Liver (tissue), 9 donors: ENCODE data around the gene RBM15B. TPM values are rescaled to one million over a fixed set of nuclear protein-coding genes. Genes with fewer than 3 reads are reported as not detected.

Source experiments
- DNase-seq: peaks from one replicate; pipeline ENCODE4 v3.0.0-alpha.2; 2017; ENCODE audit warnings: low spot score
- H3K27ac ChIP-seq, 2 donors: one replicate each; pipeline ENCODE4 v1.7.0; 2013; ENCODE audit warnings: inconsistent platforms in 2 of 2, low read length in 2 of 2, control low read depth in 1 of 2, low read depth in 1 of 2, mild to moderate bottlenecking in 1 of 2
- H3K27me3 ChIP-seq, 4 donors: one replicate each; pipeline versions ENCODE4 v1.6.1 to v1.7.0; 2013; ENCODE audit warnings: low read length in 3 of 4, inconsistent platforms in 1 of 4, mild to moderate bottlenecking in 1 of 4, moderate library complexity in 1 of 4; ENCODE audit not compliant: control insufficient read depth in 4 of 4, insufficient read depth in 4 of 4
- H3K36me3 ChIP-seq, 4 donors: one replicate each; pipeline versions ENCODE4 v1.6.1 to v1.7.0; 2013; ENCODE audit warnings: low read length in 3 of 4, mild to moderate bottlenecking in 3 of 4, low read depth in 1 of 4, moderate library complexity in 1 of 4; ENCODE audit not compliant: control insufficient read depth in 4 of 4, insufficient read depth in 3 of 4
- H3K4me1 ChIP-seq, 4 donors: one replicate each; pipeline versions ENCODE4 v1.6.1 to v1.7.0; 2013; ENCODE audit warnings: low read length in 3 of 4, mild to moderate bottlenecking in 3 of 4, moderate library complexity in 1 of 4; ENCODE audit not compliant: control insufficient read depth in 4 of 4, insufficient read depth in 4 of 4
- H3K4me3 ChIP-seq, 3 donors: one replicate each; pipeline versions ENCODE4 v1.6.1 to v1.7.0; 2013; ENCODE audit warnings: low read length in 3 of 3, control low read depth in 1 of 3, low read depth in 1 of 3, mild to moderate bottlenecking in 1 of 3
- H3K9ac ChIP-seq, 2 donors: one replicate each; pipeline ENCODE4 v1.7.0; 2013; ENCODE audit warnings: low read length in 2 of 2, mild to moderate bottlenecking in 2 of 2, moderate library complexity in 2 of 2, control low read depth in 1 of 2, low read depth in 1 of 2
- H3K9me3 ChIP-seq, 4 donors: one replicate each; pipeline versions ENCODE4 v1.6.1 to v1.7.0; 2013; ENCODE audit warnings: low read length in 3 of 4; ENCODE audit not compliant: control insufficient read depth in 4 of 4
- ATF3 ChIP-seq: IDR thresholded peaks from 2 replicates; pipeline ENCODE4 v1.6.1; 2016; ENCODE audit warnings: antibody characterized with exemption
- CTCF ChIP-seq: fragments of 150-350 bp; IDR thresholded peaks from 2 replicates; pipeline ENCODE4 v1.5.1; 2017; ENCODE audit warnings: improper control_type of control experiment, low read depth, low read length; ENCODE audit not compliant: missing input control
- EGR1 ChIP-seq, 2 donors: IDR thresholded peaks; 2 replicates each; pipeline ENCODE4 v1.6.1; 2016 to 2018; ENCODE audit warnings: antibody characterized with exemption in 2 of 2, low read depth in 2 of 2
- FOXA1 ChIP-seq: IDR thresholded peaks from 2 replicates; pipeline ENCODE4 v1.6.1; 2016; ENCODE audit warnings: antibody characterized with exemption
- FOXA2 ChIP-seq: IDR thresholded peaks from 2 replicates; pipeline ENCODE4 v1.6.1; 2016; ENCODE audit warnings: antibody characterized with exemption
- GABPA ChIP-seq, 2 donors: IDR thresholded peaks in 1 of 2; conservative IDR thresholded peaks in 1 of 2; 2 replicates each; pipeline ENCODE4 v1.6.1; 2016; ENCODE audit warnings: antibody characterized with exemption in 2 of 2, mild to moderate bottlenecking in 1 of 2, moderate library complexity in 1 of 2
- HNF4A ChIP-seq, 2 donors: conservative IDR thresholded peaks; 2 replicates each; pipeline ENCODE4 v1.6.1; 2016; ENCODE audit warnings: antibody characterized with exemption in 2 of 2, mild to moderate bottlenecking in 2 of 2
- HNF4G ChIP-seq: IDR thresholded peaks from 2 replicates; pipeline ENCODE4 v1.6.1; 2016; ENCODE audit warnings: antibody characterized with exemption
- JUND ChIP-seq, 2 donors: IDR thresholded peaks; 2 replicates each; pipeline ENCODE4 v1.6.1; 2016; ENCODE audit warnings: antibody characterized with exemption in 2 of 2
- MAX ChIP-seq: IDR thresholded peaks from 2 replicates; pipeline ENCODE4 v1.6.1; 2016; ENCODE audit warnings: antibody characterized with exemption
- NR2F2 ChIP-seq: IDR thresholded peaks from 2 replicates; pipeline ENCODE4 v1.6.1; 2016; ENCODE audit warnings: antibody characterized with exemption
- RAD21 ChIP-seq, 2 donors: IDR thresholded peaks; 2 replicates each; pipeline ENCODE4 v1.6.1; 2016; ENCODE audit warnings: antibody characterized with exemption in 2 of 2, mild to moderate bottlenecking in 2 of 2
- REST ChIP-seq: IDR thresholded peaks from 2 replicates; pipeline ENCODE4 v1.6.1; 2016; ENCODE audit warnings: antibody characterized with exemption, mild to moderate bottlenecking
- RXRA ChIP-seq, 2 donors: IDR thresholded peaks; 2 replicates each; pipeline ENCODE4 v1.6.1; 2017 to 2018; ENCODE audit warnings: antibody characterized with exemption in 2 of 2, mild to moderate bottlenecking in 1 of 2
- TAF1 ChIP-seq: conservative IDR thresholded peaks from 2 replicates; pipeline ENCODE4 v1.6.1; 2016; ENCODE audit warnings: antibody characterized with exemption, mild to moderate bottlenecking
- ZBTB33 ChIP-seq: IDR thresholded peaks from 2 replicates; pipeline ENCODE4 v1.6.1; 2016; ENCODE audit warnings: antibody characterized with exemption
- WGBS: extraction: QIAGEN DNeasy Blood & Tissue Kit; methylation state at CpG from one replicate; pipeline ENCODE4 v1.1.7; 2013; 5-methylcytosine and 5-hydroxymethylcytosine counted together
- polyA plus RNA-seq, 2 donors: library from polyadenylated mRNA; stranded (reverse) in 1 of 2; unstranded in 1 of 2; fragments of 200-250 nt in 1 of 2; fragments of >200 nt in 1 of 2; fragmentation: Nextera tagmentation in 1 of 2; extraction: Ambion mirVana in 1 of 2; gene quantifications; one replicate each; pipeline versions ENCODE4 v1.2.1 to v1.2.3, GENCODE V29; 2013 to 2015
- total RNA-seq, 2 donors: library from RNA; depleted of rRNA; stranded (reverse); fragments of >200 nt; gene quantifications; one replicate each; pipeline ENCODE4 v1.2.3, GENCODE V29; 2014
- donor health status: healthy.
- donor health status: healthy.
- donor health status: healthy.
- donor health status: healthy.
- donor health status: healthy.

RBM15B gene
- total and polyA plus RNA-seq, 4 donors: 2.3 to 14.8 (median 10.0) TPM

GRCh38 chr3:51434746-51435327 lies 43.8 kb downstream of the RBM15B start:
- TF ChIP-seq HNF4G: no peak
- peak in 1 of 2 donors; percentile 37 for TF ChIP-seq HNF4A (conservative IDR thresholded peaks at IDR 0.05)
- no peak for TF ChIP-seq ZBTB33
- TF ChIP-seq FOXA1: no peak
- peak; percentile 67 to 76 for TF ChIP-seq RAD21 (IDR thresholded peaks at IDR 0.05)
- no peak for TF ChIP-seq TAF1
- TF ChIP-seq CTCF: peak; percentile 55
- Histone ChIP-seq H3K36me3 (peaks cover 4 to 30% (median 9%) of the 10 kb centered on the region in 4 donors), H3K9ac (no peak overlapping the region), H3K27ac (no peak overlapping the region), H3K9me3 (no peaks in the 10 kb centered on the region), H3K4me3 (no peak overlapping the region), H3K4me1 (peaks cover 0 to 5% (median 3%) of the 10 kb centered on the region in 4 donors), H3K27me3 (no peaks in the 10 kb centered on the region)
- DNase-seq: peak; percentile 43

DNA sequence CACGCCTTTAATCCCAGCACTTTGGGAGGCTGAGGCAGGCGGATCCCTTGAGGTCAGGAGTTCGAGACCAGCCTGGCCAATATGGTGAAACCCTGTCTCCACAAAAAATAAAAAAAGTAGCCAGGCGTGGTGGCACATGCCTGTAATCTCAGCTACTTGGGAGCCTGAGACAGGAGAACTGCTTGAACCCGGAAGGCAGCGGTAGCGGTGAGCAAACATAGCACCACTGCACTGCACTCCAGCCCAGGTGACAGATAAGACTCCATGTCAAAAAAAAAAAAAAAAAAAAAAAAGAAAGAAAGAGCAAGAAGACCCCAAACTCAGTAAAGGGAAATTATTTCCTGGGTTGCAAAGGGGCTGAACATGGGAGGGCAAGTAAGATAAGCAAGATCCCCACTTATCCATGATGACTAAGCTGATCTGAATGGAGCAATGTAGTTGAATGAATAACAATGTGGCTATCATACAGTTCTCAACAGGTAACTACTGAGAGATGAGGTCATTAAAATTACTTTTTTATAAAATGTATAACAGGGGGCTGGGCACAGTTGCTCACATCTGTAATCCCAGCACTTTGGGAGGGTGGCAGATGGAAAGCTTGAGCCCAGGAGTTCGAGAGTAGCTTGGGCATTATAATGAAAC lies 46.0 kb downstream of the RBM15B start:
- DNase-seq: no peak
- Histone ChIP-seq H3K4me3 (no peak overlapping the region), H3K4me1 (peaks cover 0 to 5% (median 3%) of the 10 kb centered on the region in 4 donors), H3K27me3 (no peaks in the 10 kb centered on the region), H3K9me3 (no peaks in the 10 kb centered on the region), H3K27ac (no peak overlapping the region), H3K9ac (no peak overlapping the region), H3K36me3 (peaks cover 10 to 41% (median 19%) of the 10 kb centered on the region in 4 donors)
- TF ChIP-seq JUND (IDR thresholded peaks at IDR 0.05): no peak
- TF ChIP-seq MAX: no peak
- no peak for TF ChIP-seq FOXA2
- no peak for TF ChIP-seq NR2F2
- TF ChIP-seq ATF3: no peak
- TF ChIP-seq EGR1 (IDR thresholded peaks at IDR 0.05; ENCODE audit: low read depth in 2 of 2): no peak
- TF ChIP-seq GABPA (IDR thresholded peaks at IDR 0.05 in 1 of 2, conservative IDR thresholded peaks at IDR 0.05 in 1 of 2): no peak
- TF ChIP-seq ZBTB33: no peak
- no peak for TF ChIP-seq RXRA (IDR thresholded peaks at IDR 0.05)
- TF ChIP-seq HNF4A (conservative IDR thresholded peaks at IDR 0.05): no peak
- no peak for TF ChIP-seq REST
- TF ChIP-seq TAF1: no peak
- no peak for TF ChIP-seq RAD21 (IDR thresholded peaks at IDR 0.05)
- 96% methylated on average over 8 of the region's 8 CpGs for WGBS
